ENCODE data around the gene FADS2. TPM values are rescaled to one million over a fixed set of nuclear protein-coding genes. Genes with fewer than 3 reads are reported as not detected.

FADS2 gene
- total RNA-seq, 1 donor from 2014 or later = 402 TPM

GRCh38 chr11:61862714-61863547 lies 34.8 kb downstream of the FADS2 start:
- Mint-ChIP-seq H3K4me3 (ENCODE audit: low read depth) (no peak overlapping the region), H3K27ac (no peak overlapping the region), H3K4me1 (ENCODE audit: low read depth) (no peaks in the 10 kb centered on the region), H3K27me3 (no peaks in the 10 kb centered on the region), H3K9me3 (ENCODE audit: low read depth) (no peaks in the 10 kb centered on the region), H3K36me3 (ENCODE audit: insufficient read depth) (peaks cover 21% of the 10 kb centered on the region)
- no peak for TF ChIP-seq CTCF (IDR thresholded peaks at IDR 0.05; ENCODE audit: unreplicated experiment)
- no peak for DNase-seq (ENCODE audit: low spot score, unreplicated experiment)

- no peak for TF ChIP-seq CTCF (IDR thresholded peaks at IDR 0.05; ENCODE audit: unreplicated experiment)
- no peak overlapping the region for H3K27ac Mint-ChIP-seq
- H3K4me3 Mint-ChIP-seq (ENCODE audit: low read depth) = no peak overlapping the region
- no peak for DNase-seq (ENCODE audit: low spot score, unreplicated experiment)
- peaks cover 21% of the 10 kb centered on the region for H3K36me3 Mint-ChIP-seq (ENCODE audit: insufficient read depth)
- H3K4me1 Mint-ChIP-seq (ENCODE audit: low read depth) = no peaks in the 10 kb centered on the region
- no peaks in the 10 kb centered on the region for H3K9me3 Mint-ChIP-seq (ENCODE audit: low read depth)
- no peaks in the 10 kb centered on the region for H3K27me3 Mint-ChIP-seq
These were observed 35.5 kb downstream of the FADS2 start for GRCh38 chr11:61863548-61864081.

GRCh38 chr11:61864814-61865775 lies 37.0 kb downstream of the FADS2 start:
- H3K4me1 Mint-ChIP-seq (ENCODE audit: low read depth) = peaks cover 6% of the 10 kb centered on the region
- no peaks in the 10 kb centered on the region for H3K9me3 Mint-ChIP-seq (ENCODE audit: low read depth)
- no peaks in the 10 kb centered on the region for H3K27me3 Mint-ChIP-seq
- H3K36me3 Mint-ChIP-seq (ENCODE audit: insufficient read depth) = peaks cover 15% of the 10 kb centered on the region
- no peak for TF ChIP-seq CTCF (IDR thresholded peaks at IDR 0.05; ENCODE audit: unreplicated experiment)
- H3K27ac Mint-ChIP-seq = peak overlapping the region; percentile 56
- DNase-seq (ENCODE audit: low spot score, unreplicated experiment) = no peak
- H3K4me3 Mint-ChIP-seq (ENCODE audit: low read depth) = no peak overlapping the region

- peaks cover 11% of the 10 kb centered on the region for H3K4me1 Mint-ChIP-seq (ENCODE audit: low read depth)
- TF ChIP-seq CTCF (IDR thresholded peaks at IDR 0.05; ENCODE audit: unreplicated experiment) = no peak
- no peak for DNase-seq (ENCODE audit: low spot score, unreplicated experiment)
- H3K27ac Mint-ChIP-seq = no peak overlapping the region
- H3K9me3 Mint-ChIP-seq (ENCODE audit: low read depth) = no peaks in the 10 kb centered on the region
- peaks cover 3% of the 10 kb centered on the region for H3K27me3 Mint-ChIP-seq
- H3K36me3 Mint-ChIP-seq (ENCODE audit: insufficient read depth) = peaks cover 12% of the 10 kb centered on the region
- H3K4me3 Mint-ChIP-seq (ENCODE audit: low read depth) = no peak overlapping the region
These were observed 38.3 kb downstream of the FADS2 start for GRCh38 chr11:61866231-61866957.

Data from progenitor cell of endocrine pancreas (in vitro differentiated cells).